GM21786 (cell line): ENCODE results near the gene CCDC7.
"Not testable (repeated sequence)": the region's sequence is repeated elsewhere in the genome, so short reads cannot be mapped to it uniquely, and the experiment has no call there.

ENCODE experiments used
- ATAC-seq: cut with Tn5 transposase; IDR thresholded peaks from one replicate; pipeline ENCODE4 v1.9.1; 2021; ENCODE audit not compliant: unreplicated experiment

Gene CCDC7

GRCh38 chr10:32446536-32447406, 831 bp downstream of the CCDC7 start:
- ATAC-seq, result peak; percentile 0

GRCh38 chr10:32454148-32454547, 8.2 kb downstream of the CCDC7 start:
- ATAC-seq, result no peak

GRCh38 chr10:32459051-32459698, 13.2 kb downstream of the CCDC7 start:
- ATAC-seq, result no peak

GRCh38 chr10:32461203-32461602, 15.3 kb downstream of the CCDC7 start:
- ATAC-seq, result no peak

- ATAC-seq, result no peak
Measured at GRCh38 chr10:32471232-32471631, 25.3 kb downstream of the CCDC7 start.

GRCh38 chr10:32477499-32477898, 31.6 kb downstream of the CCDC7 start:
- ATAC-seq, result no peak

GRCh38 chr10:32481606-32482005, 35.7 kb downstream of the CCDC7 start:
- no peak for ATAC-seq

GRCh38 chr10:32483019-32483502, 37.1 kb downstream of the CCDC7 start:
- ATAC-seq, result not testable (repeated sequence)

GRCh38 chr10:32488038-32488437, 42.1 kb downstream of the CCDC7 start:
- ATAC-seq, result not testable (repeated sequence)

GRCh38 chr10:32489158-32489557, 43.2 kb downstream of the CCDC7 start:
- ATAC-seq, result no peak

- ATAC-seq, result no peak
Measured at GRCh38 chr10:32489901-32490300, 44.0 kb downstream of the CCDC7 start.

GRCh38 chr10:32494562-32494961, 48.6 kb downstream of the CCDC7 start:
- ATAC-seq, result not testable (repeated sequence)

- ATAC-seq, result not testable (repeated sequence)
Measured at GRCh38 chr10:32500136-32500535, 54.2 kb downstream of the CCDC7 start.

- no peak for ATAC-seq
Measured at GRCh38 chr10:32501906-32502305, 56.0 kb downstream of the CCDC7 start.

- ATAC-seq, result not testable (repeated sequence)
Measured at GRCh38 chr10:32505762-32506420, 60.0 kb downstream of the CCDC7 start.

GRCh38 chr10:32511599-32511998, 65.7 kb downstream of the CCDC7 start:
- no peak for ATAC-seq

GRCh38 chr10:32516567-32517495, 70.9 kb downstream of the CCDC7 start:
- no peak for ATAC-seq

- ATAC-seq, result no peak
Measured at GRCh38 chr10:32530231-32530630, 84.3 kb downstream of the CCDC7 start.

GRCh38 chr10:32538256-32538655, 92.3 kb downstream of the CCDC7 start:
- ATAC-seq, result no peak

- no peak for ATAC-seq
Measured at GRCh38 chr10:32540691-32541470, 94.9 kb downstream of the CCDC7 start.
